HCT116 (cell line): ENCODE data around the gene ANO9. TPM values are rescaled to one million over a fixed set of nuclear protein-coding genes. Genes with fewer than 3 reads are reported as not detected.

Experiments used
- ATAC-seq: fragments of 200-7000 bp; cut with Tn5 transposase; 2 replicates; pipeline ENCODE4 v1.9.1; 2020; ENCODE audit warnings: mild to moderate bottlenecking, moderate library complexity
- BruUV-seq: library from RNA; stranded (reverse); fragments of 400-500 nt; replicated peaks from 2 replicates; lab custom pipeline; 2021; lab: Mats Ljungman, UMichigan
- CTCF ChIA-PET: fragments of 300-600 bp; sonication (Branson Sonifier 250); formaldehyde crosslinking; loops from one replicate; lab custom pipeline; 2021; ENCODE audit warnings: antibody characterized with exemption; lab: Charles Lee
- POLR2A ChIA-PET: fragments of 300-600, 350-600 bp; sonication (Branson Sonifier 250); formaldehyde crosslinking; loops from one replicate; lab custom pipeline; 2021; ENCODE audit warnings: antibody characterized with exemption; lab: Charles Lee
- RAD21 ChIA-PET, 2 experiments: fragments of 300-600 bp; sonication (Branson Sonifier 250); formaldehyde crosslinking; loops; one replicate each; lab custom pipeline; 2023; ENCODE audit warnings: low total read pairs in 2 of 2; ENCODE audit not compliant: uncharacterized antibody in 2 of 2, unreplicated experiment in 2 of 2, low non-redundant PET in 1 of 2; lab: Charles Lee
- DNase-seq: peaks from one replicate; pipeline ENCODE4 v3.0.0-alpha.2; 2010; ENCODE audit warnings: low read depth, low spot score
- H2AFZ ChIP-seq: fragments of 200-600 bp; shearing (Covaris generic), sonication (generic); 2 replicates; pipeline ENCODE4 v1.6.1; 2017; ENCODE audit warnings: low read depth, mixed run types, mixed read lengths, antibody characterized with exemption, low read length; ENCODE audit not compliant: poor library complexity, severe bottlenecking
- H3K27ac ChIP-seq: 2 replicates; pipeline ENCODE4 v1.5.1; 2012; ENCODE audit warnings: low read depth, low read length
- H3K27me3 ChIP-seq: fragments of 200-600 bp; sonication (generic); 2 replicates; pipeline ENCODE4 v1.6.1; 2016; ENCODE audit warnings: mixed run types, low read length, mixed read lengths; ENCODE audit not compliant: insufficient read depth
- H3K36me3 ChIP-seq, 2 experiments: fragments of 200-500 bp in 1 of 2; fragments of 200-600 bp in 1 of 2; sonication (Bioruptor generic) in 1 of 2; sonication (generic) in 1 of 2; 2 replicates each; pipeline versions ENCODE4 v1.5.1 to v1.6.1; 2014 to 2016; ENCODE audit warnings: low read length in 2 of 2, inconsistent platforms in 1 of 2, mixed read lengths in 1 of 2, mixed run types in 1 of 2; ENCODE audit not compliant: insufficient read depth in 2 of 2, control insufficient read depth in 1 of 2
- H3K4me1 ChIP-seq, 2 experiments: fragments of 200-600 bp in 1 of 2; sonication (generic) in 1 of 2; 2 replicates each; pipeline versions ENCODE4 v1.5.1 to v1.6.1; 2012 to 2017; ENCODE audit warnings: low read length in 2 of 2, inconsistent platforms in 1 of 2, mild to moderate bottlenecking in 1 of 2, mixed read lengths in 1 of 2, mixed run types in 1 of 2, moderate library complexity in 1 of 2; ENCODE audit not compliant: insufficient read depth in 2 of 2, control insufficient read depth in 1 of 2
- H3K4me2 ChIP-seq: fragments of 200-600 bp; sonication (generic); 2 replicates; pipeline ENCODE4 v1.6.1; 2017; ENCODE audit warnings: mixed run types, low read length, mixed read lengths
- H3K4me3 ChIP-seq, 2 experiments: fragments of 200-600 bp in 1 of 2; sonication (generic) in 1 of 2; replicated peaks in 1 of 2; 2 replicates each; pipeline ENCODE4 v1.5.1; 2011 to 2016; ENCODE audit warnings: low read length in 2 of 2, control low read depth in 1 of 2, low read depth in 1 of 2, mild to moderate bottlenecking in 1 of 2, mixed read lengths in 1 of 2, mixed run types in 1 of 2
- H3K79me2 ChIP-seq: fragments of 200-600 bp; sonication (generic); 2 replicates; pipeline ENCODE4 v1.6.1; 2017; ENCODE audit warnings: mild to moderate bottlenecking, mixed run types, low read length, moderate library complexity, mixed read lengths; ENCODE audit not compliant: insufficient read depth
- H3K9ac ChIP-seq: fragments of 200-600 bp; sonication (generic); 2 replicates; pipeline ENCODE4 v1.6.1; 2016; ENCODE audit warnings: low read length, mixed read lengths
- H3K9me2 ChIP-seq: fragments of 200-600 bp; sonication (generic), shearing (Covaris generic); 2 replicates; pipeline ENCODE4 v1.6.1; 2017; ENCODE audit warnings: mixed run types, mild to moderate bottlenecking, moderate library complexity; ENCODE audit not compliant: insufficient read depth
- H3K9me3 ChIP-seq, 2 experiments: fragments of 200-500 bp in 1 of 2; fragments of 200-600 bp in 1 of 2; sonication (Bioruptor generic) in 1 of 2; sonication (generic) in 1 of 2; 2 replicates each; pipeline ENCODE4 v1.6.1; 2014 to 2017; ENCODE audit warnings: low read length in 2 of 2, mixed read lengths in 2 of 2, inconsistent platforms in 1 of 2, low read depth in 1 of 2, mild to moderate bottlenecking in 1 of 2, mixed run types in 1 of 2, moderate library complexity in 1 of 2; ENCODE audit not compliant: control insufficient read depth in 1 of 2, insufficient read depth in 1 of 2
- H4K20me1 ChIP-seq: fragments of 200-600 bp; sonication (generic), shearing (Covaris generic); 2 replicates; pipeline ENCODE4 v1.6.1; 2017; ENCODE audit warnings: mixed run types, mild to moderate bottlenecking, moderate library complexity; ENCODE audit not compliant: insufficient read depth
- CTCF ChIP-seq, 3 experiments: fragments of 200-600 bp in 1 of 3; sonication (generic) in 1 of 3; IDR thresholded peaks in 2 of 3; conservative IDR thresholded peaks in 1 of 3; 2 replicates each; pipeline ENCODE4 v1.5.1; 2012 to 2017; ENCODE audit warnings: low read depth in 2 of 3, low read length in 2 of 3, antibody characterized with exemption in 1 of 3, borderline replicate concordance in 1 of 3, control low read depth in 1 of 3, mild to moderate bottlenecking in 1 of 3, mixed read lengths in 1 of 3, mixed run types in 1 of 3, moderate library complexity in 1 of 3; ENCODE audit not compliant: insufficient read depth in 1 of 3
- ELF1 ChIP-seq: IDR thresholded peaks from 2 replicates; pipeline ENCODE4 v1.6.1; 2012; ENCODE audit warnings: low read depth, borderline replicate concordance
- EZH2 ChIP-seq: fragments of 200-600 bp; sonication (generic); IDR thresholded peaks from 2 replicates; pipeline ENCODE4 v1.6.1; 2017; ENCODE audit warnings: antibody characterized with exemption, mixed run types
- EZH2phosphoT487 ChIP-seq: fragments of 200-600 bp; IDR thresholded peaks from 2 replicates; pipeline ENCODE4 v1.6.1; 2018; ENCODE audit warnings: antibody characterized with exemption, borderline replicate concordance
- JUND ChIP-seq: IDR thresholded peaks from 2 replicates; pipeline ENCODE4 v1.6.1; 2012
- MAX ChIP-seq: IDR thresholded peaks from 2 replicates; pipeline ENCODE4 v1.6.1; 2012
- POLR2A ChIP-seq: IDR thresholded peaks from 2 replicates; pipeline ENCODE4 v1.7.0; 2011; ENCODE audit warnings: borderline replicate concordance; ENCODE audit not compliant: insufficient read depth, insufficient read length; ENCODE audit errors: extremely low read depth
- POLR2AphosphoS5 ChIP-seq: IDR thresholded peaks from 2 replicates; pipeline ENCODE4 v1.6.1; 2011; ENCODE audit warnings: mild to moderate bottlenecking, low read depth, low read length, moderate library complexity
- RAD21 ChIP-seq: IDR thresholded peaks from 2 replicates; pipeline ENCODE4 v1.6.1; 2012; ENCODE audit warnings: low read depth, mild to moderate bottlenecking
- REST ChIP-seq: IDR thresholded peaks from 2 replicates; pipeline ENCODE4 v1.6.1; 2012; ENCODE audit warnings: low read depth
- SIN3A ChIP-seq: IDR thresholded peaks from 2 replicates; pipeline ENCODE4 v1.6.1; 2012; ENCODE audit warnings: low read depth
- SRF ChIP-seq: IDR thresholded peaks from 2 replicates; pipeline ENCODE4 v1.6.1; 2012; ENCODE audit warnings: low read depth
- TCF7L2 ChIP-seq: IDR thresholded peaks from 2 replicates; pipeline ENCODE4 v1.7.0; 2011; ENCODE audit warnings: borderline replicate concordance, inconsistent platforms; ENCODE audit not compliant: insufficient read depth, insufficient read length; ENCODE audit errors: extremely low read depth
- YY1 ChIP-seq: IDR thresholded peaks from 2 replicates; pipeline ENCODE4 v1.6.1; 2011; ENCODE audit warnings: low read length, low read depth, moderate library complexity, mild to moderate bottlenecking; ENCODE audit not compliant: insufficient replicate concordance; ENCODE audit errors: extremely low read depth
- ZBTB33 ChIP-seq: IDR thresholded peaks from 2 replicates; pipeline ENCODE4 v1.6.1; 2011; ENCODE audit warnings: mild to moderate bottlenecking, low read length, moderate library complexity; ENCODE audit not compliant: insufficient replicate concordance; ENCODE audit errors: extremely low read depth
- ZFX ChIP-seq: fragments of 450-650 bp; IDR thresholded peaks from 2 replicates; pipeline ENCODE4 v1.6.1; 2017
- ZNF274 ChIP-seq: fragments of 200-500 bp; sonication (Bioruptor generic); IDR thresholded peaks from 2 replicates; pipeline ENCODE4 v1.6.1; 2014; ENCODE audit warnings: mild to moderate bottlenecking, low read depth, low read length, inconsistent platforms
- intact Hi-C: fragments of 100-400 bp; cut with micrococcal nuclease; formaldehyde crosslinking; loops from 2 replicates; pipeline ENCODE4 v1.10.0; 2022
- total RNA-seq: library from RNA; stranded (reverse); gene quantifications from one replicate; pipeline ENCODE4 v1.2.1, GENCODE V29; 2021; ENCODE audit not compliant: unreplicated experiment

The ANO9 gene
- total RNA-seq, 1 experiment from 2014 or later, result 70.3 TPM

- Histone ChIP-seq H3K9ac (peak within 1 kb of the TSS; percentile 88), H3K9me2 (no peaks in the 10 kb centered on the region), H2AFZ (no peak within 1 kb of the TSS), H3K4me2 (peak within 1 kb of the TSS; percentile 85), H3K79me2 (peaks cover 60% of the 10 kb centered on the region), H3K27ac (peak within 1 kb of the TSS; percentile 98), H3K36me3 (peaks cover 11 to 21% of the 10 kb centered on the region in 2 experiments; a peak in 3 of 4 replicates), H3K9me3 (no peaks in the 10 kb centered on the region), H3K4me1 (peaks cover 19 to 34% of the 10 kb centered on the region in 2 experiments), H4K20me1 (no peaks in the 10 kb centered on the region), H3K4me3 (peak within 1 kb of the TSS; percentile 82 to 86), H3K27me3 (no peaks in the 10 kb centered on the region)
- ChIA-PET POLR2A (interaction anchor here (1.2 to 2.4 kb wide), 2 partner anchors 10 to 43 kb away, joined by 3 to 10 read pairs; no protein-coding TSS in a partner anchor), RAD21 (interaction anchor here in 1 of 2 experiments (0.6 to 1.2 kb wide), 2 partner anchors 8 to 56 kb away, joined by 3 read pairs; partner anchors contain the start of genes ANO9 and PKP3), CTCF (interaction anchor here (1.4 to 3.0 kb wide), 3 partner anchors 9 to 43 kb away, joined by 4 to 31 read pairs (median 11); no protein-coding TSS in a partner anchor)
- BruUV-seq, result no TSS peak
- TF ChIP-seq ZFX (peak; percentile 94), POLR2AphosphoS5 (peak; percentile 89), REST (no peak), MAX (no peak), EZH2 (no peak), RAD21 (no peak), TCF7L2 (peak; percentile 51), CTCF (IDR thresholded peaks at IDR 0.05 in 2 of 3, conservative IDR thresholded peaks at IDR 0.05 in 1 of 3; ENCODE audit: borderline replicate concordance in 1 of 3, insufficient read depth in 1 of 3, low read depth in 2 of 3, low read length in 2 of 3) (no peak), ZBTB33 (no peak), EZH2phosphoT487 (no peak), ZNF274 (no peak), YY1 (no peak), SIN3A (no peak), ELF1 (no peak), POLR2A (peak; percentile 75), JUND (no peak), SRF (no peak)
- peak; percentile 78 for ATAC-seq
- intact Hi-C loops, result loop anchor here (5.0 kb wide), 3 partner anchors 43 to 213 kb away; partner anchors contain the start of genes PSMD13, RNH1 and SIRT3
- DNase-seq, result peak; percentile 91
Observed at GRCh38 chr11:449889-450808, 8.3 kb upstream of the ANO9 start, which contains the start of gene PTDSS2. TSS of gene PTDSS2 (plus strand) at chr11:450279. CDS start at chr11:450456, 177 bp downstream.
